GM23248 (cell line): ENCODE measurements around the gene EMC8. TPM values are rescaled to one million over a fixed set of nuclear protein-coding genes. Genes with fewer than 3 reads are reported as not detected.

Experiments used
- DNase-seq: peaks from one replicate; pipeline ENCODE4 v3.0.0-alpha.2; 2015
- H2AFZ ChIP-seq: fragments of 200-600 bp; sonication (generic); 2 replicates; pipeline ENCODE4 v1.6.1; 2016; ENCODE audit warnings: antibody characterized with exemption
- H3F3A ChIP-seq: fragments of 200-600 bp; sonication (generic); 2 replicates; pipeline ENCODE4 v1.6.1; 2016; ENCODE audit warnings: mild to moderate bottlenecking, antibody characterized with exemption, mixed run types; ENCODE audit not compliant: insufficient read depth
- H3K27ac ChIP-seq: fragments of 200-600 bp; sonication (generic); 2 replicates; pipeline ENCODE4 v1.5.1; 2016; ENCODE audit warnings: mild to moderate bottlenecking
- H3K27me3 ChIP-seq: fragments of 200-600 bp; sonication (generic); replicated peaks from 2 replicates; pipeline ENCODE4 v1.6.1; 2016; ENCODE audit warnings: mild to moderate bottlenecking; ENCODE audit not compliant: insufficient read depth
- H3K36me3 ChIP-seq: fragments of 200-600 bp; sonication (generic); 2 replicates; pipeline ENCODE4 v1.6.1; 2016; ENCODE audit warnings: low read depth, mild to moderate bottlenecking
- H3K4me1 ChIP-seq: fragments of 200-600 bp; sonication (generic); 2 replicates; pipeline ENCODE4 v1.6.1; 2016; ENCODE audit warnings: mild to moderate bottlenecking; ENCODE audit not compliant: insufficient read depth
- H3K4me2 ChIP-seq: fragments of 200-600 bp; sonication (generic); one replicate; pipeline ENCODE4 v1.6.1; 2016; ENCODE audit warnings: mild to moderate bottlenecking; ENCODE audit not compliant: unreplicated experiment
- H3K4me3 ChIP-seq: fragments of 200-600 bp; sonication (generic); 2 replicates; pipeline ENCODE4 v1.5.1; 2016; ENCODE audit warnings: mild to moderate bottlenecking
- H3K79me2 ChIP-seq: fragments of 200-600 bp; sonication (generic); 2 replicates; pipeline ENCODE4 v1.6.1; 2016; ENCODE audit warnings: mild to moderate bottlenecking; ENCODE audit not compliant: insufficient read depth
- H3K9ac ChIP-seq: fragments of 200-600 bp; sonication (generic); 2 replicates; pipeline ENCODE4 v1.6.1; 2016; ENCODE audit warnings: mild to moderate bottlenecking
- H3K9me2 ChIP-seq: fragments of 200-600 bp; sonication (generic); 2 replicates; pipeline ENCODE4 v1.6.1; 2016; ENCODE audit warnings: mixed run types, mild to moderate bottlenecking, moderate library complexity; ENCODE audit not compliant: insufficient read depth
- H3K9me3 ChIP-seq: fragments of 200-600 bp; sonication (generic); one replicate; pipeline ENCODE4 v1.6.1; 2017; ENCODE audit warnings: low read depth
- H4K20me1 ChIP-seq: fragments of 200-600 bp; sonication (generic); 2 replicates; pipeline ENCODE4 v1.6.0; 2016; ENCODE audit not compliant: insufficient read depth
- EZH2 ChIP-seq: fragments of 200-600 bp; sonication (generic); IDR thresholded peaks from 2 replicates; pipeline ENCODE4 v1.6.1; 2018; ENCODE audit warnings: antibody characterized with exemption, mild to moderate bottlenecking; ENCODE audit not compliant: insufficient read depth, poor library complexity, severe bottlenecking
- EZH2phosphoT487 ChIP-seq: fragments of 200-600 bp; sonication (generic); IDR thresholded peaks from 2 replicates; pipeline ENCODE4 v1.6.1; 2018; ENCODE audit warnings: antibody characterized with exemption, moderate library complexity, mild to moderate bottlenecking, low read depth; ENCODE audit not compliant: insufficient read depth
- WGBS, 2 experiments: methylation state at CpG; one replicate each; pipeline ENCODE4 v1.1.6; 2015 to 2017; ENCODE audit warnings: low lambda C conversion rate in 2 of 2, low coverage in 1 of 2; ENCODE audit errors: missing lambda C conversion rate in 2 of 2; 5-methylcytosine and 5-hydroxymethylcytosine counted together
- in situ Hi-C: fragments of 300-500 bp; cut with MboI; formaldehyde crosslinking; loops from 2 replicates; pipeline ENCODE4 v1.15.0; 2020
- polyA plus RNA-seq: library from polyadenylated mRNA; unstranded; fragments of >200 nt; fragmentation: Nextera tagmentation; extraction: Ambion mirVana; gene quantifications from 2 replicates; pipeline ENCODE4 v1.2.1, GENCODE V29; 2016
- total RNA-seq: library from RNA; depleted of rRNA; stranded (reverse); fragments of >200 nt; shearing (Covaris generic); gene quantifications from 2 replicates; pipeline ENCODE4 v1.2.3, GENCODE V29; 2014

EMC8 gene
- total and polyA plus RNA-seq, 2 experiments from 2014 or later, result 35.2 to 39.4 TPM

GRCh38 chr16:85824161-85825135, 25.1 kb upstream of the EMC8 start:
- no peak for DNase-seq
- 58 to 60% methylated on average over 20 of the region's 20 CpGs for WGBS, 2 experiments
- H3K27me3 ChIP-seq, result peaks cover 23% of the 10 kb centered on the region

GRCh38 chr16:85823328-85823920, 24.1 kb upstream of the EMC8 start:
- no peaks in the 10 kb centered on the region for H4K20me1 ChIP-seq
- H3K9me3 ChIP-seq, result no peaks in the 10 kb centered on the region
- no peak overlapping the region for H3K4me2 ChIP-seq
- H3K79me2 ChIP-seq, result no peaks in the 10 kb centered on the region
- in situ Hi-C loops, result loop anchor here (10.0 kb wide), 2 partner anchors 161 to 191 kb away; no protein-coding TSS in a partner anchor
- H2AFZ ChIP-seq, result no peak overlapping the region
- H3K4me1 ChIP-seq, result no peaks in the 10 kb centered on the region
- peaks cover 28% of the 10 kb centered on the region for H3K27me3 ChIP-seq
- DNase-seq, result no peak
- no peak overlapping the region for H3K4me3 ChIP-seq
- no peak overlapping the region for H3K9ac ChIP-seq
- no peaks in the 10 kb centered on the region for H3K9me2 ChIP-seq
- H3F3A ChIP-seq, result no peaks in the 10 kb centered on the region
- no peak overlapping the region for H3K27ac ChIP-seq
- TF ChIP-seq EZH2 (no peak), EZH2phosphoT487 (no peak)
- 69 to 86% methylated on average over 1 of the region's 1 CpG for WGBS, 2 experiments
- H3K36me3 ChIP-seq, result no peaks in the 10 kb centered on the region

More at GRCh38 chr16:85824161-85825135, 25.1 kb upstream of the EMC8 start:
- no peaks in the 10 kb centered on the region for H3K36me3 ChIP-seq
- no peaks in the 10 kb centered on the region for H3K9me3 ChIP-seq
- TF ChIP-seq EZH2phosphoT487, result no peak
- no peak for TF ChIP-seq EZH2
- no peak overlapping the region for H3K9ac ChIP-seq
- no peaks in the 10 kb centered on the region for H3K4me1 ChIP-seq
- H3K79me2 ChIP-seq, result no peaks in the 10 kb centered on the region
- H2AFZ ChIP-seq, result no peak overlapping the region
- H3K9me2 ChIP-seq, result no peaks in the 10 kb centered on the region
- H3K27ac ChIP-seq, result no peak overlapping the region
- no peaks in the 10 kb centered on the region for H3F3A ChIP-seq
- no peak overlapping the region for H3K4me2 ChIP-seq
- H3K4me3 ChIP-seq, result no peak overlapping the region
- no peaks in the 10 kb centered on the region for H4K20me1 ChIP-seq
- in situ Hi-C loops, result loop anchor here (10.0 to 25.0 kb wide), 3 partner anchors 160 to 688 kb away; partner anchors contain the start of gene FOXF1

GRCh38 chr16:85822145-85822544, 22.8 kb upstream of the EMC8 start:
- H3K4me2 ChIP-seq, result no peak overlapping the region
- H3K4me3 ChIP-seq, result no peak overlapping the region
- no peak overlapping the region for H3K9ac ChIP-seq
- DNase-seq, result no peak
- peaks cover 38% of the 10 kb centered on the region for H3K27me3 ChIP-seq
- H3F3A ChIP-seq, result no peaks in the 10 kb centered on the region
- no peak overlapping the region for H2AFZ ChIP-seq
- WGBS, 2 experiments, result 81 to 84% methylated on average over 12 of the region's 12 CpGs
- no peaks in the 10 kb centered on the region for H3K36me3 ChIP-seq
- TF ChIP-seq EZH2phosphoT487, result no peak
- TF ChIP-seq EZH2, result no peak
- in situ Hi-C loops, result loop anchor here (10.0 kb wide), 2 partner anchors 163 to 193 kb away; no protein-coding TSS in a partner anchor
- no peaks in the 10 kb centered on the region for H3K4me1 ChIP-seq
- no peaks in the 10 kb centered on the region for H3K9me3 ChIP-seq
- H4K20me1 ChIP-seq, result no peaks in the 10 kb centered on the region
- no peaks in the 10 kb centered on the region for H3K79me2 ChIP-seq
- no peak overlapping the region for H3K27ac ChIP-seq
- no peaks in the 10 kb centered on the region for H3K9me2 ChIP-seq

- no peak overlapping the region for H3K9ac ChIP-seq
- no peak overlapping the region for H3K4me3 ChIP-seq
- no peak for TF ChIP-seq EZH2
- TF ChIP-seq EZH2phosphoT487, result no peak
- H2AFZ ChIP-seq, result no peak overlapping the region
- H3F3A ChIP-seq, result no peaks in the 10 kb centered on the region
- WGBS, 2 experiments, result 10% methylated on average over 25 to 27 of the region's 27 CpGs
- no peaks in the 10 kb centered on the region for H3K36me3 ChIP-seq
- no peaks in the 10 kb centered on the region for H3K79me2 ChIP-seq
- peaks cover 38% of the 10 kb centered on the region for H3K27me3 ChIP-seq
- DNase-seq, result peak; percentile 89
- no peaks in the 10 kb centered on the region for H3K9me2 ChIP-seq
- no peak overlapping the region for H3K4me2 ChIP-seq
- H3K9me3 ChIP-seq, result no peaks in the 10 kb centered on the region
- H4K20me1 ChIP-seq, result no peaks in the 10 kb centered on the region
- no peak overlapping the region for H3K27ac ChIP-seq
- no peaks in the 10 kb centered on the region for H3K4me1 ChIP-seq
- in situ Hi-C loops, result loop anchor here (10.0 kb wide), 2 partner anchors 163 to 193 kb away; no protein-coding TSS in a partner anchor
Observed at GRCh38 chr16:85821390-85822135, 22.2 kb upstream of the EMC8 start.
